ENCODE measurements around the gene TMCO1. TPM values are rescaled to one million over a fixed set of nuclear protein-coding genes. Genes with fewer than 3 reads are reported as not detected.
"Not testable (repeated sequence)": the region's sequence is repeated elsewhere in the genome, so short reads cannot be mapped to it uniquely, and the experiment has no call there.

Gene TMCO1
- polyA plus RNA-seq, 1 experiment = 200 TPM

GRCh38 chr1:165703648-165704047 is 65.0 kb downstream of the TMCO1 start:
- no peaks in the 10 kb centered on the region for H3K9me3 ChIP-seq (ENCODE audit: control insufficient read depth, insufficient read depth, low read length)
- no peak for DNase-seq (ENCODE audit: low read depth, low spot score)
- H3K4me3 ChIP-seq (ENCODE audit: low read depth, low read length) = no peak overlapping the region
- H3K27ac ChIP-seq (ENCODE audit: low read depth, low read length) = no peak overlapping the region
- CTCF ChIA-PET = interaction anchor here (1.4 kb wide), 1 partner anchor 110 kb away, joined by 3 read pairs; no protein-coding TSS in a partner anchor
- no peak for TF ChIP-seq CTCF (IDR thresholded peaks at IDR 0.05; ENCODE audit: low read depth, low read length)
- POLR2A ChIA-PET = no interaction called here
- peaks cover 2% of the 10 kb centered on the region for H3K27me3 ChIP-seq (ENCODE audit: control insufficient read depth, insufficient read depth, low read length)

DNA sequence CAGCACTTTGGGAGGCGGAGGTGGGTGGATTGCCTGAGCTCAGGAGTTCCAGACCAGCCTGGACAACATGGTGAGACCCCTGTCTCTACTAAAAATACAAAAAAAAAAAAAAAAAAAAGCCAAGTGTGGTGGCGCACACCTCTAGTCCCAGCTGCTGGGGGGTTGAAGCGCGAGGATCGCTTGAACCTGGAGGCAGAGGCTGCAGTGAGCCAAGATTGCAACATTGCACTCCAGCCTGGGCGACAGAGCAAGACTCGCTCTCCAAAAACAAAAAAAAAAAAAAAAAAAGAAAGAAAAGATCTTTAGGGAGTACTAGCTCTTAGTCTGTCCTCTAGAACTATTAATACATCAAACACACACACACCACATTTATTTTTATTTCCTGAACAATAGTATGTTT is 66.7 kb downstream of the TMCO1 start:
- CTCF ChIA-PET; H3K4me3 ChIP-seq (ENCODE audit: low read depth, low read length); POLR2A ChIA-PET; H3K9me3 ChIP-seq (ENCODE audit: control insufficient read depth, insufficient read depth, low read length); DNase-seq (ENCODE audit: low read depth, low spot score); H3K27me3 ChIP-seq (ENCODE audit: control insufficient read depth, insufficient read depth, low read length); H3K27ac ChIP-seq (ENCODE audit: low read depth, low read length): not testable (repeated sequence)

DNA sequence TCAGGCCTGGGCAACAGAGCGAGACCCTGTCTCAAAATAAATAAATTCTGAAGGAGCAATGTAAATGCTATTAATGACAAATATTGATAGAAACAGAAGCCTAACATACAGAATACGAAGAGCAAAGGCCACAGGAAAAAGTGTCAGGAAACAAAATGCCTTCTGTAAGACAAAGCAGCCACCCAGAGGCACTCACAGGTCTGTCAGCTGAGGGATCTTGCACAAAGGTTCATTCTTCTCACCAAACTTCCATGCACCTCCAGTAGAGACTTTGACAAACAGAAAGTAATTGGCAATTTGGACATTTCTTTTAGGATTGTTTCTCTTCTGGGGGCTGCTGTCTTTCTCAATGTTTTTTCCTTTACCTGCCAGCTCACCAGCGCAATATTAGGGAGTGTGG is 69.1 kb downstream of the TMCO1 start:
- no peak for DNase-seq (ENCODE audit: low read depth, low spot score)
- H3K27me3 ChIP-seq (ENCODE audit: control insufficient read depth, insufficient read depth, low read length) = no peaks in the 10 kb centered on the region
- TF ChIP-seq CTCF (IDR thresholded peaks at IDR 0.05; ENCODE audit: low read depth, low read length) = no peak
- H3K4me3 ChIP-seq (ENCODE audit: low read depth, low read length) = no peak overlapping the region
- H3K27ac ChIP-seq (ENCODE audit: low read depth, low read length) = no peak overlapping the region
- ChIA-PET POLR2A (no interaction called here), CTCF (no interaction called here)
- no peaks in the 10 kb centered on the region for H3K9me3 ChIP-seq (ENCODE audit: control insufficient read depth, insufficient read depth, low read length)

DNA sequence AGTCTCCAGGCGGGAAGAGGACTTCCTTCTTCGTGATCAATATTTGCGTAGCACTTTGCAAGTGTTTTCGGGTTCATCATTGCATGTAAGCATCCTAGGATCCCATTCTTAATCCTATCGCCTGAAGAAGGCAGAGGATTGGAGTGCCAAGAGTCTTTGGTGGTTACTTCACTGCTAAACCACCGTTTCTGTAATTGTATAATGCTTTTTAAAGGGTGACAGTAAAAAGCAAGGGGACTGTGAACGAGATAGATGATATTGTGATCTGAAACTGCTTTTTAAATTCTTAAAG is 70.0 kb downstream of the TMCO1 start:
- peak overlapping the region; percentile 93 for H3K4me3 ChIP-seq (ENCODE audit: low read depth, low read length)
- no peaks in the 10 kb centered on the region for H3K9me3 ChIP-seq (ENCODE audit: control insufficient read depth, insufficient read depth, low read length)
- CTCF ChIA-PET = interaction anchor here (0.6 to 1.4 kb wide), 3 partner anchors 38 to 217 kb away, joined by 3 to 4 read pairs (median 3); no protein-coding TSS in a partner anchor
- POLR2A ChIA-PET = interaction anchor here (0.9 to 1.0 kb wide), 5 partner anchors 9 to 200 kb away, joined by 3 to 5 read pairs (median 4); no protein-coding TSS in a partner anchor
- no peak for DNase-seq (ENCODE audit: low read depth, low spot score)
- no peak for TF ChIP-seq CTCF (IDR thresholded peaks at IDR 0.05; ENCODE audit: low read depth, low read length)
- peak overlapping the region; percentile 92 for H3K27ac ChIP-seq (ENCODE audit: low read depth, low read length)
- no peaks in the 10 kb centered on the region for H3K27me3 ChIP-seq (ENCODE audit: control insufficient read depth, insufficient read depth, low read length)

DNA sequence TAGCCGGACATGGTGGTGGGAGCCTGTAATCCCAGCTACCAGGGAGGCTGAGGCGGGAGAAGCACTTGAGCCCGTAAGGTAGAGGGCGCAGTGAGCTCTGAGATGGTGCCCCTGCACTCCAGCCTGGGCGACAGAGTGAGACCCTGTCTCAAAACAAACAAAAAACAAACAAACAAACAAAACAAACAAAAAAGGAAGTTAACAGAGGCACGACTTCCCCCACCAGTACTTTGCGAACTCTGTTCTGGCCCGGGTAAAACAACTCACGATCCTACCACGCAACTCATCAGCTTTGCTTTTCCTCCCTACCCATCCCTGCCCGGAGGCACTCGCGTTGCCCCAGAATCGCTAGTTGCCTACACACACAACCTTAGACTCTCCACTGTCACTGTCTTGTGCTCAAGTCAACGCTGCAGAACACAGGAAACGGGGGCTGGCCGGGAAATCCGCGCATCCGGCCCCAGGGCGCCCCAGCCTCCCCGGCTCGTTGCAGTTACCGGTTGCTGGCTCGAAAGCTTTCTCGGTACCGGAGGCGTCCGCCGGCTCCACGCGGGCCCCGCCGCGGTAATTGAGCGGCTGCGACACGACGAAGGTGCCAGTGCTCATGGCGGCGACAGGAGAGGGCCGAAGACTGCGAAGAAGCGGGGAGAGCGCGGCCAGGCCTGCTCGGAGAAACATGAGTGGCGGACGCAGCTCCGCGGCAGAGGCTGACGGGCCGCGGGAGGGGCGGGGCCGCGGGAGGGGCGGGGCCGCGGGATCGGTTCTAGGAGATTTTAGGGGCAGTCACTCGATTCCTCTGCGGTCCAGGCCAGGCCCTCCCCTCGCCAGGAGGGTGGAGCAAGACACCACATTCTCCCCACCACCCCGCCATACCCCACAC is 70.5 kb downstream of the TMCO1 start, which contains the start of gene ALDH9A1:
TSS of gene ALDH9A1 (minus strand) at position 682 of the 880 bp plus-strand sequence. CDS start at position 678, 4 bp downstream.
- POLR2A ChIA-PET = interaction anchor here (0.6 to 2.1 kb wide), 7 partner anchors 8 to 201 kb away, joined by 3 to 7 read pairs (median 4); partner anchors contain the start of gene TMCO1
- TF ChIP-seq CTCF (IDR thresholded peaks at IDR 0.05; ENCODE audit: low read depth, low read length) = peak; percentile 42
- H3K9me3 ChIP-seq (ENCODE audit: control insufficient read depth, insufficient read depth, low read length) = no peaks in the 10 kb centered on the region
- H3K27me3 ChIP-seq (ENCODE audit: control insufficient read depth, insufficient read depth, low read length) = no peaks in the 10 kb centered on the region
- DNase-seq (ENCODE audit: low read depth, low spot score) = peak; percentile 55
- CTCF ChIA-PET = interaction anchor here (0.6 to 2.1 kb wide), 19 partner anchors 8 to 226 kb away, joined by 3 to 10 read pairs (median 3); no protein-coding TSS in a partner anchor
- H3K4me3 ChIP-seq (ENCODE audit: low read depth, low read length) = peak within 1 kb of the TSS; percentile 93
- H3K27ac ChIP-seq (ENCODE audit: low read depth, low read length) = peak within 1 kb of the TSS; percentile 92

Measured in AG04450 (cell line).